HL-60/S4 treated with retinoic acid at 250 ng/mL for 4 days and 3 days (cell line): ENCODE measurements around the gene MUC5B.
"Not testable (repeated sequence)": the region's sequence is repeated elsewhere in the genome, so short reads cannot be mapped to it uniquely, and the experiment has no call there.

Experiments
- in situ Hi-C: fragments of 300-500 bp; cut with MboI; formaldehyde crosslinking; loops from 2 replicates; pipeline ENCODE4 v1.7.0; 2022; ENCODE audit warnings: low sequenced_read_pairs

MUC5B gene

DNA sequence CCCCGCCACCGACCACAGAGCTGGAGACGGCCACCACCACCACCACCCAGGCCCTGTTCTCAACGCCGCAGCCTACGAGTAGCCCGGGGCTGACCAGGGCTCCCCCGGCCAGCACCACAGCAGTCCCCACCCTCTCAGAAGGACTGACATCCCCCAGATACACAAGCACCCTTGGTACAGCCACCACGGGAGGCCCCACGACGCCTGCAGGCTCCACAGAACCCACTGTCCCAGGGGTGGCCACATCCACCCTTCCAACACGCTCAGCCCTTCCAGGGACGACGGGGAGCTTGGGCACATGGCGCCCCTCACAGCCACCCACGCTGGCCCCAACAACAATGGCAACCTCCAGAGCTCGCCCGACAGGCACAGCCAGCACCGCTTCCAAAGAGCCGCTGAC lies 18.8 kb downstream of the MUC5B start:
- in situ Hi-C loops: no loop called here

DNA sequence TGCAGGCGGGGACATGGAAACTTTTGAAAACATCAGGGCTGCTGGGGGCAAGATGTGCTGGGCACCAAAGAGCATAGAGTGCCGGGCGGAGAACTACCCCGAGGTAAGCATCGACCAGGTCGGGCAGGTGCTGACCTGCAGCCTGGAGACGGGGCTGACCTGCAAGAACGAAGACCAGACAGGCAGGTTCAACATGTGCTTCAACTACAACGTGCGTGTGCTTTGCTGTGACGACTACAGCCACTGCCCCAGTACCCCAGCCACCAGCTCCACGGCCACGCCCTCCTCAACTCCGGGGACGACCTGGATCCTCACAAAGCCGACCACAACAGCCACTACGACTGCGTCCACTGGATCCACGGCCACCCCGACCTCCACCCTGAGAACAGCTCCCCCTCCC lies 19.4 kb downstream of the MUC5B start:
- in situ Hi-C loops: no loop called here

DNA sequence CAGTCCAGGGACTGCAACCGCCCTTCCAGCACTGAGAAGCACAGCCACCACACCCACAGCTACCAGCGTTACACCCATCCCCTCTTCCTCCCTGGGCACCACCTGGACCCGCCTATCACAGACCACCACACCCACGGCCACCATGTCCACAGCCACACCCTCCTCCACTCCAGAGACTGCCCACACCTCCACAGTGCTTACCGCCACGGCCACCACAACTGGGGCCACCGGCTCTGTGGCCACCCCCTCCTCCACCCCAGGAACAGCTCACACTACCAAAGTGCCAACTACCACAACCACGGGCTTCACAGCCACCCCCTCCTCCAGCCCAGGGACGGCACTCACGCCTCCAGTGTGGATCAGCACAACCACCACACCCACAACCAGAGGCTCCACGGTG lies 19.9 kb downstream of the MUC5B start:
- in situ Hi-C loops: not testable (repeated sequence)

DNA sequence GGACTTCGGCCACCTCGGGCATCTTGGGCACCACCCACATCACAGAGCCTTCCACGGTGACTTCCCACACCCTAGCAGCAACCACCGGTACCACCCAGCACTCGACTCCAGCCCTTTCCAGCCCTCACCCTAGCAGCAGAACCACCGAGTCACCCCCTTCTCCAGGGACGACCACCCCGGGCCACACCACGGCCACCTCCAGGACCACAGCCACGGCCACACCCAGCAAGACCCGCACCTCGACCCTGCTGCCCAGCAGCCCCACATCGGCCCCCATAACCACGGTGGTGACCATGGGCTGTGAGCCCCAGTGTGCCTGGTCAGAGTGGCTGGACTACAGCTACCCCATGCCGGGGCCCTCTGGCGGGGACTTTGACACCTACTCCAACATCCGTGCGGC lies 20.7 kb downstream of the MUC5B start:
- in situ Hi-C loops: not testable (repeated sequence)

DNA sequence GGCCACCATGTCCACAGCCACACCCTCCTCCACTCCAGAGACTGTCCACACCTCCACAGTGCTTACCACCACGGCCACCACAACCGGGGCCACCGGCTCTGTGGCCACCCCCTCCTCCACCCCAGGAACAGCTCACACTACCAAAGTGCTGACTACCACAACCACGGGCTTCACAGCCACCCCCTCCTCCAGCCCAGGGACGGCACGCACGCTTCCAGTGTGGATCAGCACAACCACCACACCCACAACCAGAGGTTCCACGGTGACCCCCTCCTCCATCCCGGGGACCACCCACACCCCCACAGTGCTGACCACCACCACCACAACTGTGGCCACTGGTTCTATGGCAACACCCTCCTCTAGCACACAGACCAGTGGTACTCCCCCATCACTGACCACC lies 21.7 kb downstream of the MUC5B start:
- in situ Hi-C loops: not testable (repeated sequence)

DNA sequence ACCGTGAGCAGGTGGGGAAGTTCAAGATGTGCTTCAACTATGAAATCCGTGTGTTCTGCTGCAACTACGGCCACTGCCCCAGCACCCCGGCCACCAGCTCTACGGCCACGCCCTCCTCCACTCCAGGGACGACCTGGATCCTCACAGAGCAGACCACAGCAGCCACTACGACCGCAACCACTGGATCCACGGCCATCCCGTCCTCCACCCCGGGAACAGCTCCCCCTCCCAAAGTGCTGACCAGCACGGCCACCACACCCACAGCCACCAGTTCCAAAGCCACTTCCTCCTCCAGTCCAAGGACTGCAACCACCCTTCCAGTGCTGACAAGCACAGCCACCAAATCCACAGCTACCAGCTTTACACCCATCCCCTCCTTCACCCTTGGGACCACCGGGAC lies 22.9 kb downstream of the MUC5B start:
- in situ Hi-C loops: not testable (repeated sequence)

DNA sequence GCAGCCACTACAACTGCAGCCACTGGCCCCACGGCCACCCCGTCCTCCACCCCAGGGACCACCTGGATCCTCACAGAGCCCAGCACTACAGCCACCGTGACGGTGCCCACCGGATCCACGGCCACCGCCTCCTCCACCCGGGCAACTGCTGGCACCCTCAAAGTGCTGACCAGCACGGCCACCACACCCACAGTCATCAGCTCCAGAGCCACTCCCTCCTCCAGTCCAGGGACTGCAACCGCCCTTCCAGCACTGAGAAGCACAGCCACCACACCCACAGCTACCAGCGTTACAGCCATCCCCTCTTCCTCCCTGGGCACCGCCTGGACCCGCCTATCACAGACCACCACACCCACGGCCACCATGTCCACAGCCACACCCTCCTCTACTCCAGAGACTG lies 23.4 kb downstream of the MUC5B start:
- in situ Hi-C loops: not testable (repeated sequence)

DNA sequence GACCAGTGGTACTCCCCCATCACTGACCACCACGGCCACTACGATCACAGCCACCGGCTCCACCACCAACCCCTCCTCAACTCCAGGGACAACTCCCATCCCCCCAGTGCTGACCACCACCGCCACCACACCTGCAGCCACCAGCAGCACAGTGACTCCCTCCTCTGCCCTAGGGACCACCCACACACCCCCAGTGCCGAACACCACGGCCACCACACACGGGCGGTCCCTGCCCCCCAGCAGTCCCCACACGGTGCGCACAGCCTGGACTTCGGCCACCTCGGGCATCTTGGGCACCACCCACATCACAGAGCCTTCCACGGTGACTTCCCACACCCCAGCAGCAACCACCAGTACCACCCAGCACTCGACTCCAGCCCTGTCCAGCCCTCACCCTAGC lies 24.2 kb downstream of the MUC5B start:
- in situ Hi-C loops: not testable (repeated sequence)

DNA sequence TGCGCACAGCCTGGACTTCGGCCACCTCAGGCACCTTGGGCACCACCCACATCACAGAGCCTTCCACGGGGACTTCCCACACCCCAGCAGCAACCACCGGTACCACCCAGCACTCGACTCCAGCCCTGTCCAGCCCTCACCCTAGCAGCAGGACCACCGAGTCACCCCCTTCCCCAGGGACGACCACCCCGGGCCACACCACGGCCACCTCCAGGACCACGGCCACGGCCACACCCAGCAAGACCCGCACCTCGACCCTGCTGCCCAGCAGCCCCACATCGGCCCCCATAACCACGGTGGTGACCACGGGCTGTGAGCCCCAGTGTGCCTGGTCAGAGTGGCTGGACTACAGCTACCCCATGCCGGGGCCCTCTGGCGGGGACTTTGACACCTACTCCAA lies 26.1 kb downstream of the MUC5B start:
- in situ Hi-C loops: not testable (repeated sequence)

DNA sequence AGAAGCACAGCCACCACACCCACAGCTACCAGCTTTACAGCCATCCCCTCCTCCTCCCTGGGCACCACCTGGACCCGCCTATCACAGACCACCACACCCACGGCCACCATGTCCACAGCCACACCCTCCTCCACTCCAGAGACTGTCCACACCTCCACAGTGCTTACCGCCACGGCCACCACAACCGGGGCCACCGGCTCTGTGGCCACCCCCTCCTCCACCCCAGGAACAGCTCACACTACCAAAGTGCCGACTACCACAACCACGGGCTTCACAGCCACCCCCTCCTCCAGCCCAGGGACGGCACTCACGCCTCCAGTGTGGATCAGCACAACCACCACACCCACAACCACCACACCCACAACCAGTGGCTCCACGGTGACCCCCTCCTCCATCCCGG lies 27.5 kb downstream of the MUC5B start:
- in situ Hi-C loops: not testable (repeated sequence)

DNA sequence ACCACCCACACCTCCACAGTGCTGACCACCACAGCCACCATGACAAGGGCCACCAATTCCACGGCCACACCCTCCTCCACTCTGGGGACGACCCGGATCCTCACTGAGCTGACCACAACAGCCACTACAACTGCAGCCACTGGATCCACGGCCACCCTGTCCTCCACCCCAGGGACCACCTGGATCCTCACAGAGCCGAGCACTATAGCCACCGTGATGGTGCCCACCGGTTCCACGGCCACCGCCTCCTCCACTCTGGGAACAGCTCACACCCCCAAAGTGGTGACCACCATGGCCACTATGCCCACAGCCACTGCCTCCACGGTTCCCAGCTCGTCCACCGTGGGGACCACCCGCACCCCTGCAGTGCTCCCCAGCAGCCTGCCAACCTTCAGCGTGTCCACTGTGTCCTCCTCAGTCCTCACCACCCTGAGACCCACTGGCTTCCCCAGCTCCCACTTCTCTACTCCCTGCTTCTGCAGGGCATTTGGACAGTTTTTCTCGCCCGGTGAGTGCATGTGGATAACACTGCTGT lies 28.4 kb downstream of the MUC5B start:
- in situ Hi-C loops: no loop called here

DNA sequence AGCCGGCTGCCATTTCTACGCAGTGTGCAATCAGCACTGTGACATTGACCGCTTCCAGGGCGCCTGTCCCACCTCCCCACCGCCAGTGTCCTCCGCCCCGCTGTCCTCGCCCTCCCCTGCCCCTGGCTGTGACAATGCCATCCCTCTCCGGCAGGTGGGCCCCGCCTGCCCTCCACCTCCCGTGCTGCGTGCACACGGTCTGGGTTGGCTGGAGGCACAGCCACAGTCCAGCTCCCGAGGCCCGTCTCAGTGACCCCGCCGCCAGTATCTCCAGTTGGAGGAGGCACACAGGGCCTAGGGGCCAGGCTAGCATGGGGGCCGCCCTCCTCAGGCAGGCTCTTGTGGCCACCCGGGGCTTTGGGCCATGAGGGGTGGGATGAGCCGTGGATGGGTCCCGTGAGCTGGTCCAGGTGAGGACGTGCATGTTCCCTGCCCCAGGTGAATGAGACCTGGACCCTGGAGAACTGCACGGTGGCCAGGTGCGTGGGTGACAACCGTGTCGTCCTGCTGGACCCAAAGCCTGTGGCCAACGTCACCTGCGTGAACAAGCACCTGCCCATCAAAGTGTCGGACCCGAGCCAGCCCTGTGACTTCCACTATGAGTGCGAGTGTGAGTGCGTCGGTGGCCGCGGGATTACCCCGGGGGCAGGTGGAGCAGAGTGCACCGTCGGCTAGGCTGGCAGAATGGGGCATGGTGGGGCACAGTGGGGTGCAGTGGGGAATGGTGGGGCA lies 29.7 kb downstream of the MUC5B start:
- in situ Hi-C loops: no loop called here

DNA sequence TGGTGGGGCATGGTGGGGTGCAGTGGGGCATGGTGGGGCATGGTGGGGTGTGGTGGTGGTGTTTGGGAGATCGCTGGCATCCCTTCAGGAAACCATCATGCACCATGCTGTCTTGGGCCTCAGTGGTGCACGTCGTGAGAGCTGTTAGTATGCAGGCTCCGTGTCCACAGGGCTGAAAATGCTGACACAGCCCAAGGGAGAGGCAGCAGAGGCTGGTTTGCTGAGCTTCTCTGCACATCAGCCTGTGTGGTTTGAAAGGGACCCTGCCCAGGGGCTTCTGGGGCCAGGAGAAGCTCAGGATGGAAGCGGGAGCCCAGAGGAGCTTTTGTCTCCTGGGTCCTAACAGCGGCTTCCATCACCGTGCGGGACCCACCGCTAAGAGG lies 30.2 kb downstream of the MUC5B start:
- in situ Hi-C loops: no loop called here

DNA sequence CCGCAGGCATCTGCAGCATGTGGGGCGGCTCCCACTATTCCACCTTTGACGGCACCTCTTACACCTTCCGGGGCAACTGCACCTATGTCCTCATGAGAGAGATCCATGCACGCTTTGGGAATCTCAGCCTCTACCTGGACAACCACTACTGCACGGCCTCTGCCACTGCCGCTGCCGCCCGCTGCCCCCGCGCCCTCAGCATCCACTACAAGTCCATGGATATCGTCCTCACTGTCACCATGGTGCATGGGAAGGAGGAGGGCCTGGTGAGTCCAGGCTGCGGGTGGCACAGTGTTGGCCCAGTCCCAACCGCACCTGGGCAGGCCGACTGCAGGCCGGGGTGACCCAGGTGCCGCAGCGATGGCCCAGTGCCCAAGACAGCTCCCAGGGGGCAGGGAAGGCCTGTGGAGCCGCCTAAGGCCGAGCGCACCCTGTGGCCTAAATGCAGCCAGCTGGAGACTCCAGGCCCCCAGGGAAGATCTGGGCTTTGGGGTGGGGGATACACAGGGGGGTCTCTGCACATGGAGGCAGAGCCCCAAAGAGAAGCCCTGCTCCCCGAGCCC lies 31.3 kb downstream of the MUC5B start:
- in situ Hi-C loops: no loop called here

DNA sequence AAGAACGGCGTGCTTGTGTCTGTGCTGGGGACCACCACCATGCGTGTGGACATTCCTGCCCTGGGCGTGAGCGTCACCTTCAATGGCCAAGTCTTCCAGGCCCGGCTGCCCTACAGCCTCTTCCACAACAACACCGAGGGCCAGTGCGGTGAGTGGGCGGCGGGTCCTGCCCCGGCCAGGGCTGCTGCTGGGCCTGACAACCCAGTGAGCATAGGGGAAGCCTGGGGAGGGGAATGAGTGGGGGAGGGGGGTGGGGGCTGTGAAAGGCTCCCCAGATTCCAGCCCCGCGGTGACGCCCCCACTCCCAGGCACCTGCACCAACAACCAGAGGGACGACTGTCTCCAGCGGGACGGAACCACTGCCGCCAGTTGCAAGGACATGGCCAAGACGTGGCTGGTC lies 31.9 kb downstream of the MUC5B start:
- in situ Hi-C loops: no loop called here

DNA sequence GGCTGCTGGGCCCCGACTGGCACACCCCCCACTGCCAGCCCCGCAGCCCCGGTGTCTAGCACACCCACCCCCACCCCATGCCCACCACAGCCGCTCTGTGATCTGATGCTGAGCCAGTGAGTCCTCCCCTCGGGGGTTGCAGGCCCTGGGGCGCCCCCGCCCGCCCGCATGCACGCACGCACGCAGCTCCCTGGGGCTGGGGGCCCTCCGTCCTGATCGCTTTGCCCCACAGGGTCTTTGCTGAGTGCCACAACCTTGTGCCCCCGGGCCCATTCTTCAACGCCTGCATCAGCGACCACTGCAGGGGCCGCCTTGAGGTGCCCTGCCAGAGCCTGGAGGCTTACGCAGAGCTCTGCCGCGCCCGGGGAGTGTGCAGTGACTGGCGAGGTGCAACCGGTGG lies 32.3 kb downstream of the MUC5B start:
- in situ Hi-C loops: no loop called here

DNA sequence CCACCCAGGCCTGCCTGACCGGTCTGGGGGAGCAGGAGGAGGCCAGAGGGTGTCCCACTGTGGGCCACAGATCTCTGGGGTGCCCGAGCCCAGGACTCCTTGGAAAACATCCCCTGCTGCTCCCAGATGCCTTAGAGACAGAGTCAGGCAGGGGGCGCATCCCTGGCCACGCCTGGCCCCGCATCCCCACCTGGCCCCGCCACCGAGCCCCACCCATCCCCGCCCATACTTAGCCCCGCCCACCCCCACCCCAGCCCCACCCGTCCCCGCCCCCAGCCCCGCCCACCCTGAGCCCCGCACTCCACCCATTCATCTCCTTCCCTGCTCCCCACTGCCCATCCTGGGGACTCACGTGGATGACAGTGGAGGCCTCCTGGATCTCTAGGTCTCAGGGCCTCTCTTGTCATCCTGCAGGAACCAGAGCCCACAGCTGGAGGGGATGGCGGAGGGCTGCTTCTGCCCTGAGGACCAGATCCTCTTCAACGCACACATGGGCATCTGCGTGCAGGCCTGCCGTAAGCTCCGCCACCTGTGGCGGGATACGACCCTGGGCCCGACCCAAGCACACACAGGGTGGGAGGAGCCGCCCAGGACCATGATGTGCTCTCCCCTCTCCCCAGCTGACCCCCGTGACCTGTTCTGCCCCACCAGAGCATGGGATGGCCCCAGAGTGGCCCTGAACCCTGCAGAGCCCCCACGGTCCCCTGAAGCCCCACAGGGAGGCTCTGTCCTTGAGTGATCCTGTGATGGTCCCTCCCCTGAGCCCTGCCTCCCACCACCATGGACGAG lies 33.6 kb downstream of the MUC5B start:
- in situ Hi-C loops: no loop called here

DNA sequence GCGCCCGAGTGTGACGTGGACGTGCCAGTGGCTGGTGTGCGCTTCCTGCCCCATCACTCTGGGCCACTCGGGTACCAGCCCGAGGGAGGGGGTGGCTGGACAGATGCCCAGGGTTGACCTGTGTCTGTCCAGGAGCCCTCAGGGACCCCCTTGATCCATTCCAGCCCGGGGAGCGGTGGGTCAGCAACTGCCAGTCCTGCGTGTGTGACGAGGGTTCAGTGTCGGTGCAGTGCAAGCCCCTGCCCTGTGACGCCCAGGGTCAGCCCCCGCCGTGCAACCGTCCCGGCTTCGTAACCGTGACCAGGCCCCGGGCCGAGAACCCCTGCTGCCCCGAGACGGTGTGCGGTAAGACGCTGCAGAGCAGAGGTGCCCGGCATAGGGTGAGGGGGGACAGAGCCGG lies 34.5 kb downstream of the MUC5B start:
- in situ Hi-C loops: no loop called here

DNA sequence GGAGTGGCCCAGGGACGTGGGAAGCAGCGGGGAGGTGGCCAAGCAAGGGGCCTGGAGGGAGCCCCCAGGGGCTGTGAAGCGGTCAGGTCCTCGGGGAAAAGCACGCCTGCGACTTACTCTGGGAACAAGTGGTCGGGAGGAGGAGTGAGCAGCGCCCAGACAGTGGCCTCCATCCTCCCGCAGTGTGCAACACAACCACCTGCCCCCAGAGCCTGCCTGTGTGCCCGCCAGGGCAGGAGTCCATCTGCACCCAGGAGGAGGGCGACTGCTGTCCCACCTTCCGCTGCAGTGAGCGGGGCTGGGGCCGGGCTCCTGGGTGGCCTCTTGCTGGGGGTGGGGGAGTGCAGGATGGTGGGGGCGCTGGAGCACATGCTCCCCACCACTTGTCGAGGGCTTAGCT lies 35.0 kb downstream of the MUC5B start:
- in situ Hi-C loops: no loop called here

DNA sequence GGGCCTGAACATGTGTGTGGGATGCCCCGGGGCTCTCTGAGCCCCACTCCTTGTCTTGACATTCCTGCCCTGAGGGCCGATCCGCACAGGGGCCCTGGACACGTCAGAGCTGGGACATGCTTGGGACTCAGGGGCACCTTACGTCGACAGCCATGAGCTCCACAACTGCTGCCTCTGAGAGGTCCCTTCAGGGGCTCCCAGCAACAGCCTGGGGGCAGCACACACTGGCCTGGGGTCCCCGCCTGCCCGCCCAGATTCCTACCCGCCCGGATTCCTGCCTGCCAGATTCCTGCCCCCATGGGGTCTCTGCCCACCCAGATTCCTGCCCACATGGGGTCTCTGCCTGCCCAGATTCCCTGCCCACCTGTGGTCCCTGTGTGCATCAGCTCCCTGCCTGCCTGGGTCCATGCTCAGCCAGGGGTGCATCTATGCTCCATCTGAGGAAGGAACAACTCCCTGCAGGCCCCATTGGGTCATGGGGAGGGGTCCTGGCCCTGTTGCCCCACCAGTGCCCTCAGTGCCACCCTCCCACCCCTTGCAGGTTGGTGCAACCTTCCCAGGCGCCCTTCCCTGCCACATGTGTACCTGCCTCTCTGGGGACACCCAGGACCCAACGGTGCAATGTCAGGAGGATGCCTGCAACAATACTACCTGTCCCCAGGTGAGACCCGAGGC lies 35.7 kb downstream of the MUC5B start:
- in situ Hi-C loops: no loop called here

DNA sequence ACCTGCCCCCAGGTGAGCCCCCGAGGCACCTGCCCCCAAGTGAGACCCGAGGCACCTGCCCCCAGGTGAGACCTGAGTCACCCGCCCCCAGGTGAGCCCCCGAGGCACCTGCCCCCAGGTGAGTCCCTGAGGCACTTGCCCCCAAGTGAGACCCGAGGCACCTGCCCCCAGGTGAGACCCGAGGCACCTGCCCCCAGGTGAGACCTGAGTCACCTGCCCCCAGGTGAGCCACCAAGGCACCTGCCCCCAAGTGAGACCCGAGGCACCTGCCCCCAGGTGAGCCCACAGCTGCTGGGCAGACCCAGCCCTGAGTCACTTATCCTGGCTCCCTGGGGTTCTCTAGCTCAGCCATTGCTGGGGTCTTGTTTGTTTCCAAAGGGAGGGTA lies 36.2 kb downstream of the MUC5B start:
- in situ Hi-C loops: no loop called here
